HepG2 (cell line): ENCODE data around the gene DPEP2NB. TPM values are rescaled to one million over a fixed set of nuclear protein-coding genes. Genes with fewer than 3 reads are reported as not detected.

Source experiments
- BRF2 ChIP-seq: sonication (generic); formaldehyde crosslinking; IDR thresholded peaks from 2 replicates; pipeline ENCODE4 v1.8.1; 2022; ENCODE audit warnings: mild to moderate bottlenecking, missing genetic modification reagents
- CHD2 ChIP-seq: IDR thresholded peaks from 2 replicates; pipeline ENCODE4 v1.6.1; 2011; ENCODE audit warnings: low read depth, low read length, improper control_type of control experiment
- CREB1 ChIP-seq, 2 experiments: fragments of 450-650 bp in 1 of 2; IDR thresholded peaks; 2 replicates each; pipeline ENCODE4 v1.6.1; 2016 to 2017; ENCODE audit warnings: control low read depth in 1 of 2, mild to moderate bottlenecking in 1 of 2, missing compliant biosample characterization in 1 of 2, missing genetic modification characterization in 1 of 2
- EEA1 ChIP-seq: sonication (generic); formaldehyde crosslinking; IDR thresholded peaks from 2 replicates; pipeline ENCODE4 v1.5.1; 2020; ENCODE audit warnings: mild to moderate bottlenecking, missing genetic modification reagents, borderline replicate concordance
- ETV5 ChIP-seq: IDR thresholded peaks from 2 replicates; pipeline ENCODE4 v1.6.1; 2018; ENCODE audit warnings: missing biosample characterization, missing genetic modification reagents, inconsistent platforms, borderline replicate concordance
- FOSL1 ChIP-seq: sonication (generic); formaldehyde crosslinking; IDR thresholded peaks from 2 replicates; pipeline ENCODE4 v1.9.0; 2021; ENCODE audit warnings: missing genetic modification reagents, borderline replicate concordance
- MIER2 ChIP-seq: IDR thresholded peaks from 2 replicates; pipeline ENCODE4 v1.6.1; 2016; ENCODE audit warnings: missing biosample characterization, missing genetic modification reagents
- MTA1 ChIP-seq: sonication (generic); formaldehyde crosslinking; IDR thresholded peaks from 2 replicates; pipeline ENCODE4 v1.4.0; 2020; ENCODE audit warnings: missing genetic modification reagents, mild to moderate bottlenecking, borderline replicate concordance
- RELA ChIP-seq: sonication (generic); formaldehyde crosslinking; IDR thresholded peaks from 2 replicates; pipeline ENCODE4 v1.4.0; 2020; ENCODE audit warnings: missing genetic modification reagents
- U2AF1 ChIP-seq: fragments of 200-400 bp; formaldehyde crosslinking; optimal IDR thresholded peaks from 2 replicates; pipeline ENCODE3; 2017; ENCODE audit warnings: mild to moderate bottlenecking, low read depth, low read length
- ZC3H4 ChIP-seq: sonication (generic); formaldehyde crosslinking; IDR thresholded peaks from 2 replicates; pipeline ENCODE4 v1.4.0; 2020; ENCODE audit warnings: missing genetic modification reagents, borderline replicate concordance
- ZNF329 ChIP-seq: sonication (generic); formaldehyde crosslinking; IDR thresholded peaks from 2 replicates; pipeline ENCODE4 v1.9.0; 2021; ENCODE audit warnings: low read depth, mild to moderate bottlenecking, missing genetic modification reagents
- ZNF577 ChIP-seq: sonication (generic); formaldehyde crosslinking; IDR thresholded peaks from 2 replicates; pipeline ENCODE4 v1.4.0; 2020; ENCODE audit warnings: mild to moderate bottlenecking, low read depth, missing genetic modification reagents, borderline replicate concordance
- ZNF782 ChIP-seq: sonication (generic); formaldehyde crosslinking; IDR thresholded peaks from 2 replicates; pipeline ENCODE4 v1.4.0; 2020; ENCODE audit warnings: missing genetic modification reagents, mild to moderate bottlenecking, borderline replicate concordance
- polyA plus RNA-seq, 8 experiments: library from polyadenylated mRNA; depleted of rRNA in 3 of 8; stranded (reverse) in 7 of 8; unstranded in 1 of 8; fragments of >200 nt; fragmentation: Illumina TruSeq in 4 of 8; extraction: Trizol in 4 of 8; gene quantifications; 2 replicates each; pipeline versions ENCODE4 v1.2.1 to v1.2.3, GENCODE V29; 2011 to 2016; ENCODE audit warnings: low read depth in 4 of 8, missing spikeins in 1 of 8, mixed read lengths in 1 of 8; ENCODE audit not compliant: insufficient read depth in 1 of 8
- total RNA-seq, 5 experiments: library from RNA; depleted of rRNA; stranded (reverse); fragments of >200 nt; fragmentation: Illumina TruSeq; extraction: Trizol; gene quantifications; 2 replicates each; pipeline ENCODE4 v1.2.3, GENCODE V29; 2016; ENCODE audit warnings: low read depth in 1 of 5
- TF ChIP-seq, protein P1 (sequence below): sonication (generic); formaldehyde crosslinking; IDR thresholded peaks from 2 replicates; pipeline ENCODE4 v1.8.1; 2023; ENCODE audit warnings: mild to moderate bottlenecking, missing genetic modification reagents
- TF ChIP-seq, protein P2 (sequence below): sonication (generic); formaldehyde crosslinking; IDR thresholded peaks from 2 replicates; pipeline ENCODE4 v1.8.1; 2023; ENCODE audit warnings: mild to moderate bottlenecking, missing genetic modification reagents, borderline replicate concordance
- TF ChIP-seq, protein P3 (sequence below): sonication (generic); formaldehyde crosslinking; IDR thresholded peaks from 2 replicates; pipeline ENCODE4 v1.4.0; 2020; ENCODE audit warnings: mild to moderate bottlenecking, missing genetic modification reagents, borderline replicate concordance
- TF ChIP-seq, protein P4 (sequence below): sonication (generic); formaldehyde crosslinking; conservative IDR thresholded peaks from 2 replicates; pipeline ENCODE4 v1.8.0; 2022; ENCODE audit warnings: mild to moderate bottlenecking, moderate library complexity, missing genetic modification reagents
- TF ChIP-seq, protein P5 (sequence below): sonication (generic); formaldehyde crosslinking; IDR thresholded peaks from 2 replicates; pipeline ENCODE4 v1.8.0; 2022; ENCODE audit warnings: mild to moderate bottlenecking, missing genetic modification reagents

Gene DPEP2NB
- total and polyA plus RNA-seq, 2 of the 13 experiments (the other 11 are each of a cell fraction or from before 2014, with no cell fraction given) = not detected

DNA sequence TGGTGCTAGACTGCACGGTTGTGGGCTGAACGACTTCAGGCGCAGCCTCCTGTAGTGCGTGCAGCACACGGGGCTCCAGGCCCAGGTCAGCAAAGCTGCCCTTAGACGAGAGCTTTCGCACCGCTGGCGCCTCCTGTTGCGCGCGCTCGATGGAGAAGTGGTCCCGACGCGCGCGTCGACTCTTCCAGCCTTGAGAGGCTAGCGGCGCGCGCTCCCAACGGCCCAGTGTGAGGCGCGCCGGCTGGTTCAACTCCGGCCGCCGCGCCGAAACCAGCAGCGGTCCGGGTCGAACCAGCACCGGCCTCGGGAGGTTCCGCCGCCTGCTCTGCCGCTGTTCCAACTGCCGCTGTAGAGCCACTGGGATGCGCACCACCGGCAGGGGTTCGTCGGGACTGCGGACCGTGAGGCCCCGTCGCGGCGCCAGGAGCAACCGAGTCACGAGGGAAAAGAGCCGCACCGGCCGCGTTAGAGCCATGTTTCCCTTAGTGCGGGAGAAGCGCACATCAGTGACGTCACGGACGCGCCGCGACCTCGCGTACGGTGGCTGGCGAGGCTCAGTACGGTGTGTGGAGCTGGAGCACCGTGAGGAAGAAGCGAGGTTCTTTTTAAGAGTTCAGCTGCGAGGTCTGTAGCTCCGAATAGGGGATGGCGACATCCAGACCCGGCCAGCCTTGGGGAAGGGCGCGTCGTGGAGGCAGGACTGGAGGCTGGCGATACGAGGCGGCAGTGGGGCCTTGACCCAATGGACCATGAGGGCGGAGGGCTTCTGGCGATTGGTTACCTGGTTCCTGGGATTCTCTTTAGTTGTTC is 7.2 kb upstream of the DPEP2NB start, which contains the start of the genes DDX28 and DUS2 (continued):
- TF ChIP-seq MIER2 (CRISPR knock-in tag) = peak; percentile 34
- TF ChIP-seq, protein P1, sequence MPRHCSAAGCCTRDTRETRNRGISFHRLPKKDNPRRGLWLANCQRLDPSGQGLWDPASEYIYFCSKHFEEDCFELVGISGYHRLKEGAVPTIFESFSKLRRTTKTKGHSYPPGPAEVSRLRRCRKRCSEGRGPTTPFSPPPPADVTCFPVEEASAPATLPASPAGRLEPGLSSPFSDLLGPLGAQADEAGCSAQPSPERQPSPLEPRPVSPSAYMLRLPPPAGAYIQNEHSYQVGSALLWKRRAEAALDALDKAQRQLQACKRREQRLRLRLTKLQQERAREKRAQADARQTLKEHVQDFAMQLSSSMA (CRISPR knock-in tag) = peak; percentile 97; the same call in 1 of the 2 replicates
- peak; percentile 82; the same call in 1 of the 2 replicates for TF ChIP-seq RELA (CRISPR knock-in tag)
- no peak; the same call in 1 of the 2 replicates for TF ChIP-seq ZNF329
- TF ChIP-seq FOSL1 = 0 out of 2 replicates have a peak, but pooled peaks have one; percentile 8
- TF ChIP-seq CHD2 = 0 out of 2 replicates have a peak, but pooled peaks have one; percentile 10
- TF ChIP-seq, protein P2, sequence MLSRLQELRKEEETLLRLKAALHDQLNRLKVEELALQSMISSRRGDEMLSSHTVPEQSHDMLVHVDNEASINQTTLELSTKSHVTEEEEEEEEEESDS = peak; percentile 96
- peak; percentile 88 for TF ChIP-seq ZNF782
- TF ChIP-seq EEA1 (CRISPR knock-in tag) = peak; percentile 89
- TF ChIP-seq ETV5 (CRISPR knock-in tag) = peak; percentile 60
- TF ChIP-seq ZC3H4 (CRISPR knock-in tag) = no peak
- peak; percentile 97; the same call in 1 of the 2 replicates for TF ChIP-seq BRF2 (CRISPR knock-in tag)
- TF ChIP-seq MTA1 (CRISPR knock-in tag) = peak; percentile 83
- TF ChIP-seq ZNF577 (CRISPR knock-in tag) = no peak
- TF ChIP-seq, protein P3, sequence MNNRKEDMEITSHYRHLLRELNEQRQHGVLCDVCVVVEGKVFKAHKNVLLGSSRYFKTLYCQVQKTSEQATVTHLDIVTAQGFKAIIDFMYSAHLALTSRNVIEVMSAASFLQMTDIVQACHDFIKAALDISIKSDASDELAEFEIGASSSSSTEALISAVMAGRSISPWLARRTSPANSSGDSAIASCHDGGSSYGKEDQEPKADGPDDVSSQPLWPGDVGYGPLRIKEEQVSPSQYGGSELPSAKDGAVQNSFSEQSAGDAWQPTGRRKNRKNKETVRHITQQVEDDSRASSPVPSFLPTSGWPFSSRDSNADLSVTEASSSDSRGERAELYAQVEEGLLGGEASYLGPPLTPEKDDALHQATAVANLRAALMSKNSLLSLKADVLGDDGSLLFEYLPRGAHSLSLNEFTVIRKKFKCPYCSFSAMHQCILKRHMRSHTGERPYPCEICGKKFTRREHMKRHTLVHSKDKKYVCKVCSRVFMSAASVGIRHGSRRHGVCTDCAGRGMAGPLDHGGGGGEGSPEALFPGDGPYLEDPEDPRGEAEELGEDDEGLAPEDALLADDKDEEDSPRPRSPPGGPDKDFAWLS (CRISPR knock-in tag) = peak; percentile 94; the same call in 1 of the 2 replicates
- peak; percentile 100 for TF ChIP-seq CREB1 (IDR thresholded peaks at IDR 0.05)
- peak; percentile 100 for TF ChIP-seq CREB1 (CRISPR knock-in tag; IDR thresholded peaks at IDR 0.05)
- TF ChIP-seq, protein P4, sequence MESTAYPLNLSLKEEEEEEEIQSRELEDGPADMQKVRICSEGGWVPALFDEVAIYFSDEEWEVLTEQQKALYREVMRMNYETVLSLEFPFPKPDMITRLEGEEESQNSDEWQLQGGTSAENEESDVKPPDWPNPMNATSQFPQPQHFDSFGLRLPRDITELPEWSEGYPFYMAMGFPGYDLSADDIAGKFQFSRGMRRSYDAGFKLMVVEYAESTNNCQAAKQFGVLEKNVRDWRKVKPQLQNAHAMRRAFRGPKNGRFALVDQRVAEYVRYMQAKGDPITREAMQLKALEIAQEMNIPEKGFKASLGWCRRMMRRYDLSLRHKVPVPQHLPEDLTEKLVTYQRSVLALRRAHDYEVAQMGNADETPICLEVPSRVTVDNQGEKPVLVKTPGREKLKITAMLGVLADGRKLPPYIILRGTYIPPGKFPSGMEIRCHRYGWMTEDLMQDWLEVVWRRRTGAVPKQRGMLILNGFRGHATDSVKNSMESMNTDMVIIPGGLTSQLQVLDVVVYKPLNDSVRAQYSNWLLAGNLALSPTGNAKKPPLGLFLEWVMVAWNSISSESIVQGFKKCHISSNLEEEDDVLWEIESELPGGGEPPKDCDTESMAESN (CRISPR knock-in tag) = peak; percentile 80; the same call in 1 of the 2 replicates
- peak; percentile 92 for TF ChIP-seq U2AF1
- TF ChIP-seq, protein P5, sequence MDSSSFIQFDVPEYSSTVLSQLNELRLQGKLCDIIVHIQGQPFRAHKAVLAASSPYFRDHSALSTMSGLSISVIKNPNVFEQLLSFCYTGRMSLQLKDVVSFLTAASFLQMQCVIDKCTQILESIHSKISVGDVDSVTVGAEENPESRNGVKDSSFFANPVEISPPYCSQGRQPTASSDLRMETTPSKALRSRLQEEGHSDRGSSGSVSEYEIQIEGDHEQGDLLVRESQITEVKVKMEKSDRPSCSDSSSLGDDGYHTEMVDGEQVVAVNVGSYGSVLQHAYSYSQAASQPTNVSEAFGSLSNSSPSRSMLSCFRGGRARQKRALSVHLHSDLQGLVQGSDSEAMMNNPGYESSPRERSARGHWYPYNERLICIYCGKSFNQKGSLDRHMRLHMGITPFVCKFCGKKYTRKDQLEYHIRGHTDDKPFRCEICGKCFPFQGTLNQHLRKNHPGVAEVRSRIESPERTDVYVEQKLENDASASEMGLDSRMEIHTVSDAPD (CRISPR knock-in tag) = peak; percentile 95
